RWPE2 (cell line): ENCODE data around the gene ITIH4.

Source experiments
- ATAC-seq: fragments of 200-7000 bp; cut with Tn5 transposase; 3 replicates; pipeline ENCODE4 v1.9.1; 2021; ENCODE audit warnings: low read depth
- DNase-seq: peaks from one replicate; pipeline ENCODE4 v3.0.0-alpha.2; 2020; ENCODE audit warnings: low spot score
- H3K27ac ChIP-seq: fragments of 450-650 bp; 2 replicates; pipeline ENCODE4 v1.5.1; 2017; ENCODE audit warnings: mild to moderate bottlenecking; ENCODE audit not compliant: poor library complexity, severe bottlenecking
- H3K27me3 ChIP-seq: fragments of 250-450 bp; sonication (Bioruptor Pico); 2 replicates; pipeline ENCODE4 v1.5.1; 2021; ENCODE audit warnings: mild to moderate bottlenecking, moderate library complexity; ENCODE audit not compliant: insufficient read depth, poor library complexity, severe bottlenecking
- H3K36me3 ChIP-seq: fragments of 250-450 bp; sonication (Bioruptor Pico); 2 replicates; pipeline ENCODE4 v1.5.1; 2020; ENCODE audit warnings: low read depth, mild to moderate bottlenecking, moderate library complexity
- H3K4me1 ChIP-seq: fragments of 250-450 bp; sonication (Bioruptor Pico); 2 replicates; pipeline ENCODE4 v1.5.1; 2021; ENCODE audit warnings: mild to moderate bottlenecking, moderate library complexity; ENCODE audit not compliant: insufficient read depth, poor library complexity, severe bottlenecking
- H3K4me3 ChIP-seq: fragments of 250-450 bp; sonication (Bioruptor Pico); 2 replicates; pipeline ENCODE4 v1.5.1; 2021; ENCODE audit warnings: mild to moderate bottlenecking, moderate library complexity; ENCODE audit not compliant: severe bottlenecking
- H3K9me3 ChIP-seq: fragments of 250-450 bp; sonication (Bioruptor Pico); 2 replicates; pipeline ENCODE4 v1.5.1; 2021; ENCODE audit warnings: mild to moderate bottlenecking, moderate library complexity; ENCODE audit not compliant: severe bottlenecking
- TF ChIP-seq, protein P1 (sequence below): fragments of 450-650 bp; IDR thresholded peaks from one replicate; pipeline ENCODE4 v1.5.1; 2017; ENCODE audit warnings: mild to moderate bottlenecking, moderate library complexity; ENCODE audit not compliant: poor library complexity, severe bottlenecking

The ITIH4 gene

DNA sequence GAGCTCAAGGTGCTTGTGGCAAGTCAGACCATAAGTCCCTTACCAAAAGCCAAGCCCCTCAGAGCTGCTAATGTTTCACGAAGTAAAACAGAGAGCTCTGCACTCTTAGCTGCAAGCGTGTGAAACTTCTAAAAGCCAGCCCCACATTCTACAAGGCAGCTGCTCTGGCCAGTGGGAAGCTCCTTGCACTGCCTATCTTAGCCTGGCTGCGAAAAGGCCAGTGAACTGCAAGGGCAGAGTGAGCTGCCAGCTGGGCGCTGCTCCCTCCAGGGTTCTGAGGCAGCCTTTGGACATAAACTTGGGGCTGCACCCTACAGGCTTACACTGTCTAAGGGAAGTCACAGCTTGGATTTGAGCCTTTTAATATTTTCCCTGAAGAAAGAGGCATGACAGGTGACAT is 6.5 kb upstream of the ITIH4 start:
- H3K4me3 ChIP-seq, result no peak overlapping the region
- ATAC-seq (no peak), DNase-seq (no peak)
- TF ChIP-seq, protein P1, sequence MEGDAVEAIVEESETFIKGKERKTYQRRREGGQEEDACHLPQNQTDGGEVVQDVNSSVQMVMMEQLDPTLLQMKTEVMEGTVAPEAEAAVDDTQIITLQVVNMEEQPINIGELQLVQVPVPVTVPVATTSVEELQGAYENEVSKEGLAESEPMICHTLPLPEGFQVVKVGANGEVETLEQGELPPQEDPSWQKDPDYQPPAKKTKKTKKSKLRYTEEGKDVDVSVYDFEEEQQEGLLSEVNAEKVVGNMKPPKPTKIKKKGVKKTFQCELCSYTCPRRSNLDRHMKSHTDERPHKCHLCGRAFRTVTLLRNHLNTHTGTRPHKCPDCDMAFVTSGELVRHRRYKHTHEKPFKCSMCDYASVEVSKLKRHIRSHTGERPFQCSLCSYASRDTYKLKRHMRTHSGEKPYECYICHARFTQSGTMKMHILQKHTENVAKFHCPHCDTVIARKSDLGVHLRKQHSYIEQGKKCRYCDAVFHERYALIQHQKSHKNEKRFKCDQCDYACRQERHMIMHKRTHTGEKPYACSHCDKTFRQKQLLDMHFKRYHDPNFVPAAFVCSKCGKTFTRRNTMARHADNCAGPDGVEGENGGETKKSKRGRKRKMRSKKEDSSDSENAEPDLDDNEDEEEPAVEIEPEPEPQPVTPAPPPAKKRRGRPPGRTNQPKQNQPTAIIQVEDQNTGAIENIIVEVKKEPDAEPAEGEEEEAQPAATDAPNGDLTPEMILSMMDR, result no peak
- no peaks in the 10 kb centered on the region for H3K4me1 ChIP-seq
- H3K9me3 ChIP-seq, result no peaks in the 10 kb centered on the region
- H3K27me3 ChIP-seq, result no peaks in the 10 kb centered on the region
- no peaks in the 10 kb centered on the region for H3K36me3 ChIP-seq
- no peak overlapping the region for H3K27ac ChIP-seq

DNA sequence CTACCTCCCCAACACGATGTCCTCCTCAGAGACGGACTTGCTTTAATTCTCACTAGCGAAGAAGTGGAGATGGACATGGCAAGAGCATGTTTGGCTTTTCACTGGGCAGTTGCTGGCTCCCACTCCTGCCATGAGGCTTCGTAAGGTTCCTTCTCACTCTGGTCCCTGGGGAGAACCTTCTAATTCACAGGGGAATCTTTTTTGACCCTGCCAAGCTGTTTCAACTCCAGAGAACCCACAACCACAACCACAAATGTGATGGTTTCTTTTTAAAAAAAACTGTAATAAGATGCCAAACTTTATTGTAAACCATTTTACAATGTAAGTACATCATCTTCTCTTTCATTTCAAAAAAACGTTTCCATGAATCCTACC is 6.0 kb upstream of the ITIH4 start:
- DNase-seq, result no peak
- no peak overlapping the region for H3K4me3 ChIP-seq
- H3K27me3 ChIP-seq, result no peaks in the 10 kb centered on the region
- H3K27ac ChIP-seq, result no peak overlapping the region
- no peaks in the 10 kb centered on the region for H3K36me3 ChIP-seq
- peaks cover 3% of the 10 kb centered on the region for H3K4me1 ChIP-seq
- no peak for ATAC-seq
- H3K9me3 ChIP-seq, result no peaks in the 10 kb centered on the region
- TF ChIP-seq, protein P1, result no peak

DNA sequence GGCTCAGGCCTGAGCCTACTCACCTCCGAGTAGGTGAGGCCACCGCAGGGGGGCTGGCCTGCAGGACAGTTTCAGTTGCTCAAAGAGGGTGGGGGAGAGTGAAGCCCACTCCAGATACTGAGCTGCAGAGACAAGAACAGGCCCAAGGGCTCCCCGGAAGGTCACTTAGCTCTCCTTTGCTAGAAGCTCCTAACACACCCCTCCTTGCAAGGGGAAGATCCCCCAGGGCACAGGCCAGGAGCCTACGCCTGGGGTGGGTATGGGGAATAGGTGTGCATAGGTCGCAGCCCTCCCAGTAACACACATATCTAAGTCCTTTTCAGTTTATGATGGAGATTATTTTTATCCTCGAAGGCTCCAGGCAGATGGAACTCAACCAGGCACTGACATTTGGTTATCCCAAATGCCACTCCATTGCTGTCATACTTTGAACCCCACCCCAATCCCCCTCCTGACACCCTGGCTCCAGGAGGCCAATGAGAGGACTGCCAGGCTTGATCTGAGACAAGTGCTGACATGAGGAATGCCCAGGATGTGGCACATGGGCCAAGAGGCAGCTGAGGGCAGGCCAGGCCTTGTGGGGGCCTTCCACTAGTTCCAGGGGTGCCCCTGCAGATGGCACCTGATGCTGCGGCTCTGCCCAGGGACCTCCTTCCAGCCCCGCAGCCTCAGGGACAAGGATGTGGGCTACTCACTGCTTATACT is 5.4 kb upstream of the ITIH4 start:
- Histone ChIP-seq H3K4me1 (peaks cover 7% of the 10 kb centered on the region), H3K27ac (no peak overlapping the region), H3K4me3 (no peak overlapping the region), H3K27me3 (no peaks in the 10 kb centered on the region), H3K9me3 (no peaks in the 10 kb centered on the region), H3K36me3 (no peaks in the 10 kb centered on the region)
- DNase-seq, result no peak
- ATAC-seq, result no peak
- TF ChIP-seq, protein P1, result no peak

DNA sequence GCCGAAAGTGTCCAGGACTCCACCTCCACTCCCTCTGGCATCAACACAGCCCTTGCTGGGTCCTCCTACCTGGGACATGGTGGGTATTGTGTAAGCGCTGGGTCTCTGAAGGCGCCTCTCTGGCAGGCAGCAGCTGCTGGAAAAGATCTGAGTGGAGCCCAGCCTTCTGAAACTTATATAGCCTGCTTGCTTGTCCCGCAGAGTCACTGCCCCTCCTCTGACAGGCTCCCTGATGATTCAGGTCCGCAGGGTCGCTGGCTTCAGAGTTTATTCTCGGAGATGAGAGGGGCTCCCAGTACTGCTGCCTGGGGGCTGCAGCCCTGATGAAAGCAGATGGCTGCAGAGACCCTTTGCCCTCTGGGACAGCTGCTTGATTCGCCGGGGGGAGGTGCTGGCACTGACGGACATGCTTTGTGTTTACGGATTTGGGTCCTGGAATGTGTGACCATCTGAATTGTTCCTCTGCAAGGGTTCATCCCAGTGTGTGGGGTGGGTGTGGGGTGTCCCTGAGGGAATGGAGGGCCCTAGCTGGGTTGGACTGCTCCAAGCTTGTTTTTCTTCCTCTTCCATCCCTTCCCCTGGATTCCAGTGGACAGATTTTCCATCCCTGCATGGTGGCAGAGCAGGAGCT is 4.5 kb upstream of the ITIH4 start, which contains the start of gene MUSTN1:
Gene MUSTN1, minus strand, starts transcription at position 149 of the 631 bp plus-strand sequence. Its CDS starts 71 bp downstream, at position 78.
- H3K4me1 ChIP-seq, result peaks cover 7% of the 10 kb centered on the region
- no peak within 1 kb of the TSS for H3K27ac ChIP-seq
- H3K36me3 ChIP-seq, result no peaks in the 10 kb centered on the region
- no peaks in the 10 kb centered on the region for H3K9me3 ChIP-seq
- TF ChIP-seq, protein P1, result no peak
- no peaks in the 10 kb centered on the region for H3K27me3 ChIP-seq
- ATAC-seq, result no peak
- DNase-seq, result no peak
- H3K4me3 ChIP-seq, result no peak within 1 kb of the TSS

DNA sequence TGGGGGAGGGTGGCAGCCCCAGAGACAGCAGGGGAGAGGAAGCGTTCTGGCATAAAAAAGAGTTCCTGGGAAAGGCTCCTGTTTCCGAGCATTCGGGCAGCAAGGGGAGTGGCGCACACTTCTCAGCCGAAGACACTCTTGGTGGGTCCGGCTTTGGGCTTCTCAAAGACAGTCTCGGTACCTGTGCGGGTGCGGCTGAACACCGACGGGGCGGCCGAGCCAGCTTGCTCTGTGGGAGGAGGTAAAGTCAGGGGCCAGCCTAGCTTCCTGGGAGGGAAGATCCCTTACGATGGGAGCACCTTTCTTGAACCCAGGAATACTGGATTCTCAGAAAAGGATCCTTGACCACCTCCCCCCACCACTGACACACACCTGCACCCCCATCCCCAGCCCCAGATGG is 2.7 kb upstream of the ITIH4 start:
- TF ChIP-seq, protein P1, result no peak
- DNase-seq (no peak), ATAC-seq (no peak)
- H3K27ac ChIP-seq, result no peak overlapping the region
- H3K4me3 ChIP-seq, result no peak overlapping the region
- peaks cover 7% of the 10 kb centered on the region for H3K4me1 ChIP-seq
- H3K27me3 ChIP-seq, result no peaks in the 10 kb centered on the region
- no peaks in the 10 kb centered on the region for H3K9me3 ChIP-seq
- no peaks in the 10 kb centered on the region for H3K36me3 ChIP-seq
